Peyer's patch (tissue), 4 donors: ENCODE measurements around the gene EIF3C.
"Not testable (repeated sequence)": the region's sequence is repeated elsewhere in the genome, so short reads cannot be mapped to it uniquely, and the experiment has no call there.

ENCODE experiments used
- POLR2A ChIP-seq, 2 donors: fragments of 450-650 bp; IDR thresholded peaks; one replicate each; pipeline ENCODE4 v1.5.1; 2017; ENCODE audit warnings: antibody characterized with exemption in 2 of 2, mild to moderate bottlenecking in 2 of 2, moderate library complexity in 2 of 2
- TF ChIP-seq, protein P1 (sequence below), 6 experiments: fragments of 450-650 bp in 4 of 6; fragments of 200-600 bp in 2 of 6; sonication (generic) in 1 of 6; IDR thresholded peaks; one replicate each; pipeline ENCODE4 v1.5.1; 2017 to 2019; ENCODE audit warnings: antibody characterized with exemption in 6 of 6, mild to moderate bottlenecking in 3 of 6, moderate library complexity in 1 of 6

GRCh38 chr16:28722852-28723650 is 11.8 kb downstream of the EIF3C start:
- TF ChIP-seq, protein P1, sequence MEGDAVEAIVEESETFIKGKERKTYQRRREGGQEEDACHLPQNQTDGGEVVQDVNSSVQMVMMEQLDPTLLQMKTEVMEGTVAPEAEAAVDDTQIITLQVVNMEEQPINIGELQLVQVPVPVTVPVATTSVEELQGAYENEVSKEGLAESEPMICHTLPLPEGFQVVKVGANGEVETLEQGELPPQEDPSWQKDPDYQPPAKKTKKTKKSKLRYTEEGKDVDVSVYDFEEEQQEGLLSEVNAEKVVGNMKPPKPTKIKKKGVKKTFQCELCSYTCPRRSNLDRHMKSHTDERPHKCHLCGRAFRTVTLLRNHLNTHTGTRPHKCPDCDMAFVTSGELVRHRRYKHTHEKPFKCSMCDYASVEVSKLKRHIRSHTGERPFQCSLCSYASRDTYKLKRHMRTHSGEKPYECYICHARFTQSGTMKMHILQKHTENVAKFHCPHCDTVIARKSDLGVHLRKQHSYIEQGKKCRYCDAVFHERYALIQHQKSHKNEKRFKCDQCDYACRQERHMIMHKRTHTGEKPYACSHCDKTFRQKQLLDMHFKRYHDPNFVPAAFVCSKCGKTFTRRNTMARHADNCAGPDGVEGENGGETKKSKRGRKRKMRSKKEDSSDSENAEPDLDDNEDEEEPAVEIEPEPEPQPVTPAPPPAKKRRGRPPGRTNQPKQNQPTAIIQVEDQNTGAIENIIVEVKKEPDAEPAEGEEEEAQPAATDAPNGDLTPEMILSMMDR (IDR thresholded peaks at IDR 0.05): not testable (repeated sequence)
- TF ChIP-seq POLR2A (IDR thresholded peaks at IDR 0.05): not testable (repeated sequence)
